GM18505 (cell line): ENCODE measurements around the gene CCNG2.
A peak's percentile ranks its signal among the peaks of the same experiment; 100 is the strongest.
"Not testable (repeated sequence)": the region's sequence is repeated elsewhere in the genome, so short reads cannot be mapped to it uniquely, and the experiment has no call there.

Source experiments
- ATAC-seq: cut with Tn5 transposase; IDR thresholded peaks from one replicate; pipeline ENCODE4 v1.9.1; 2021; ENCODE audit not compliant: unreplicated experiment
- POLR2A ChIP-seq: IDR thresholded peaks from 4 replicates; pipeline ENCODE4 v1.6.1; 2011; ENCODE audit warnings: borderline replicate concordance; ENCODE audit not compliant: insufficient read depth, insufficient read length; ENCODE audit errors: extremely low read depth

CCNG2 gene, protein sequence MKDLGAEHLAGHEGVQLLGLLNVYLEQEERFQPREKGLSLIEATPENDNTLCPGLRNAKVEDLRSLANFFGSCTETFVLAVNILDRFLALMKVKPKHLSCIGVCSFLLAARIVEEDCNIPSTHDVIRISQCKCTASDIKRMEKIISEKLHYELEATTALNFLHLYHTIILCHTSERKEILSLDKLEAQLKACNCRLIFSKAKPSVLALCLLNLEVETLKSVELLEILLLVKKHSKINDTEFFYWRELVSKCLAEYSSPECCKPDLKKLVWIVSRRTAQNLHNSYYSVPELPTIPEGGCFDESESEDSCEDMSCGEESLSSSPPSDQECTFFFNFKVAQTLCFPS

DNA sequence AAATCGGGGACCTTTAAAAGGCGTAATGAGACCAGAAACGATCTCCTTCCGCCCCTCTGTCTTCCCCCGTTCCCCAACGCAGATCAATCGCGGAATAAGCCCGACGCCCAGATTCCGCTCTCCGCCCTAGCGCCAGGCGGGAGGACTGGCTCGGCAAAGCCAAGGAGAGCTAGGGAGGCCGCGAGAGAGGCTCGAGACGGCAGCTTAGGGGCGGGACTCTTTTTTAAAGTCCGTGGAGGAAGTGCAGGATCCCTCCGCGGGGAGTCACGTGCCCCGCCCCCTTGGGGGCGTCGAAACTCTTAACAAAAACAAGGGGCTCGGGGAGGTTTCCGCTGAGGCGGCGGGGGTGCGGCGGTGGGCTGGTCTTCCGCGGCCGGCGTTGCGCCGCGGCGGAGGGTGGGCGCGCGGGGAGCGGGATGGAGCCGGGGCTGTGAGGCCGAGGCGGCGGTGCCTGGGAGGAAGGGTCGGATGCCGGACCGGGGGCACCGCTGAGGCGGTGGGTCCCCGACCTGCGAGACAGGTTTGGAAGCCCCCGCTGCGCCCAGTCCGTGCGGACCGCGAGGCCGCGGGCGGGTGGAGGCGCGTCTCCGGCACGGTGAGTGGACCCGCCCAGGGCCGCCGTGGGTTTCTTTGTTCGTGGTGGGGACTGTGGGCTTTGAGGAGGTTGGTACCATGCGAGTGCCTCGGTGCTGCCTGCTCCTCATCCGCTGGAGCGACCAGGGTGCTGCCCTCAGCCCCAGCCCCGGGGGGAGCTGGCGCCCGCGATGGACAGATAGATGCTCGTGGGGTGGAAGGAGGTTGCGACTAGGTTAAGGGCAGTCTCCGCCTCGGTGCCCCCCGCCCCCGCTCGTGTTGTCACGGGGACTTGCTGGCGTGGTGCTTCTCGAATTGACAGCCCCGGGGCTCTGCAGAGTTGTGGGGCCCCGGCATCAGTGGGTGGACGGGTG, at the start of gene CCNG2:
CCNG2 (plus strand) TSS at position 296 of the 947 bp plus-strand sequence. CDS start 1,326 bp downstream, outside the sequence.
- TF ChIP-seq POLR2A: peak; percentile 77
- ATAC-seq: peak; percentile 24

DNA sequence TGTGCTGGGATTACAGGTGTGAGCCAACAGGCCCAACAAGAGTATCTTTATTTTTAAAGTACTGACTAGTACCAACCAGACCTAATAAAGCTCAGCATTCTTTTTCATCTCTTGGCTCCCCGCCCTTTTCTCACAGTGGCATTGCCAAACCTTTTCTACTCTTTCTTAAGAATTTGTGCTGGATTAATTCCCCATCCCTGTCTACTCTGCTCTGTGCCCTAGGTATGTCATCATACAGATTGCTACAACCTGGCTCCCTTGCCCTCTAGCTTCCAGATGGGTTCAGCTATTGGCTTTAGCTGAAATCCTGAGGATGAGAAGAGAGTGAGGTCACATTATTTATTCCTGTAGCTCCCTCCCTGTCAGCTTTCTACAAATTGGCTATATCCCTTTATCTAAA, 46.3 kb upstream of the CCNG2 start:
- ATAC-seq: no peak

DNA sequence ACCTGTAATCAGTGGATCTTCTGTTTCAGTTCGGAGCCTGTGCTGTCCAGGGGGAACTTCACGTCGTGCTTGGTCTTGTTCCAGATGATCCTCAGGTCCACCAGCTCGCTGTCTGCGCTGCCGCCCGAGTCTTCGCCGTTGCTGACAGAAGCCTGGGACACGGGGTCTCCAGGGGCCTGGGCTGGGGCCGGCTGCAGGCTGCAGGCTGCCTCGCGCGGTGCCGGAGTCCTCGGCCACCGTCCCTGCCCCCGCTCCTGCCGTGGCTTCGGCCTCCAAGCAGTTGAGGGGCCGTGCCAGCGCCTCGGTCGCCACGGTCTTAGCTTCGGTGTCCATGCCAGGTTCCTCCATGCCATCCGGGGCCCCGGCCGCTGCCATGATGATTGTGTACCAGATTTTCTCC, 43.9 kb upstream of the CCNG2 start:
- TF ChIP-seq POLR2A: no peak
- no peak for ATAC-seq

More for the DNA sequence above, 46.3 kb upstream of the CCNG2 start:
- TF ChIP-seq POLR2A: no peak

DNA sequence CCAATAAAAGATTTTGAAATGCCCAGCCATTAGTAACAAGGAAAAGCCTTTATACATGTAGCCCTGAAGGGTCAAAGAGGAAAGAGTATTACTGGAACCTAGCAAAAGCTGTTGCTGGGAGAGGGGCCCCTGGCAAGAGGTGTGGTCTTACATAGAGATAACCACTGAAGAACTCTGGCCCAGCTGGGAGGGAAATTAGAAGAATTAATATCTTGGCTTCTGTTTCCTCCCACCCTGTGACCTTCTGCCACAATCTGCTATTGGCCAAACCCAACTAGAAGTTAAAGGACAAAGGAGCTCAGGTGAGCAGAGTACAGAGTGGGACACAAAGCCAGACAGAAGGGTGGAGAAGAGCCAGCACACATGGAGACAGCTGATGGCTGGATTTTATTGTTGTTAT, 39.3 kb upstream of the CCNG2 start:
- TF ChIP-seq POLR2A: no peak
- no peak for ATAC-seq

DNA sequence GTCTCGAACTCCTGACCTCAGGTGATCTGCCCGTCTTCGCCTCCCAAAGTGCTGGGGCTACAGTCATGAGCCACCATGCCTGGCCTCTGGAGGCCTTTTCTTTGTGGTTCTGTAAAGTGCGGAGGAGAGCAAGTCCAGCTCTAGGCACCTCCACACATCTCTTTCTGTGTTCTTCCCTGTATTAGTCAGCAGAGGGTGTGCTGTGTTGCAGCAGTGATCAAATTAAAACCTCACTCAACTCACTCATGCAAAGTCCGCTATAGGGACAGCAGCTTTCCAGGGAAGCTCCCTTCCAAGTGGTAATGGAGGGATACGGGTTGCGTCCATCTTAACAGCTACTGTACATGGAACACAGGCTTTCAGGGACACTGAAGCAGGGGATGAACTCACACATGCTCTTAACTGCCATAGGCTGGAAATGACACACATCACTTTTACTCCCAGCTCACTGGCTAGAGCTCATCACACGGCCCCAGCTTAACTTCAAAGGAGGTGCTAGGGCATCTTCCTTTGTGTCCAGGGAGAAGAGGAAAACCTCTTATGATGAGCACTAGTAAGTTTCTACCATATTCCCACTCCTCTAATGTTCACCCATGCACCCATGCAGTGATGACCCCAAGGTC, 36.0 kb upstream of the CCNG2 start:
- TF ChIP-seq POLR2A: no peak
- no peak for ATAC-seq

DNA sequence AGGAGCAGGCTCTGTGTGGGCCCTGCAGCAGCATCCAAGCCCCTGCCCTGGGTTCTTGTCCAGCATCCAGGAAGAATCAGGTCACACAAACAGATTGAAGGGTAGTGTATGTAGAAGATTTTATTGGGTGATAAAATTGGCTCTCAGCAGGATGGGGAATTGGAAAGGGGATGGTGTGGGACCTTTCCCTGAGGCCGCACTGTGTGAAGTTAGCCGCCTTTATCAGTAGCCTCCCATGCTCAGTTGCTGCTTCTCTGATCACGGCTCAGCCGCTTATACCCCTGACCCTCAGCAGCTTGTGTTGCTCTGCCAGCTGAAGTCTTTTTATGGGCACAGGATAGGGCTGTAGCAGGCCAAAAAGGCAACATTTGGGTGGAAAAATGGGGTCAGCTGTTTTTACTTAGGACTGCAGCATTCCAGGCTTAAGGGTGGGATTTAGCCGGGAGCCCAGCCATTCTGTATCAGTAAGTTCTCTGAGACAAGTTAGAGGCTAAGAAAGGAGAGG, 35.2 kb upstream of the CCNG2 start:
- no peak for ATAC-seq

DNA sequence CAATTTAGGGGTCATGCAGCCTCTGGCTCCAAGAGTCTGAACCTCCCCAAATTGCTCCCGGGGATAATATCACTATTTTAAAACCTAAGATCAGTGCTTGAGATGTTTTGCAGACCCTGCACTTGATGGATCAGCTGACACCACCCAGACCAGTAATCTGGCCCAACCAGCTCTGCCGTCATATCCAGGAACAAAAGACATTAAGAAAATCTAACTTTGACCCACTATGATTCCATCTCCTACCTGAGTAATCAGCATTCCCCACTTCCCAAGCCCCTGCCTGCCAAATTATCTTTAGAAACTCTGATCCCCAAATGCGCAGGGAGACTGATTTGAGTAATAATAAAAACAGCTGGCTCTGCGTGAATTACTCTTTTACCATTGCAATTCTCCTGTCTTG, 34.4 kb upstream of the CCNG2 start:
- TF ChIP-seq POLR2A: no peak
- ATAC-seq: no peak

More for the DNA sequence above, 35.2 kb upstream of the CCNG2 start:
- TF ChIP-seq POLR2A: no peak

DNA sequence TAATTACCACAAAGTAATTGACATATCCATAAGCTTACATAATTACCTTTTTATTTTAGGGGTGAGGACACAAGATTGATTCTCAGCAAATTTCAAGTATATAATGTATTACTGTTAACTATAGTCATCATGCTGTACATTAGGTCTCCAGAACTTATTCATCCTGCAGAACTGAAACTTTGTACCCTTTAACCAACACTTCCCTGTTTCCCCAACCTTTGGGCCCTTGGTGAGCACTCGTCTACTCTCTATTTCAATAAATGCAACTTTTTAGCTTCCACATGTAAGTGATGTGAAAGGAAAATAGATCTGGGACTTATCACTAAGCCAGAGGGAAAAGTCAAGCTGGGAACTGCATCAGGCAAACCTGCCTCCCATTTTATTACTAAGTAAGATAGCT, 33.6 kb upstream of the CCNG2 start:
- TF ChIP-seq POLR2A: no peak
- ATAC-seq: no peak

DNA sequence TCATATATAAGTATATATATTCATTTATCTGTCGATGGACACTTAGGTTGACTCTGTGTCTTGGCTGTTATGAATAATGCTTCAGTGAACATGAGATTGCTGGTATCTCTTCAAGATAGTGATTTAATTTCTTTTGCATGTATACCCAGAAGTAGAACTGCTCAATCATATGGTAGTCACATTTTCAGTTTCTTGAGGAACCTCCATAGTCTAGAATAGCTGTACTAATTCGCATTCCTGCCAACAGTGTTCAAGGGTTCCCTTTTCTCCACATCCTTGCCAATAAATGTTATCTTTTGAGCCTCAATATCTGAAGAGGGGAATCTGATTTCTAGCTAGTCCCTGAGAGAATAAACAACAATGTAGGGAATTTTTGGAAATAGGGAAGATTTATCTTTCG, 32.4 kb upstream of the CCNG2 start:
- TF ChIP-seq POLR2A: no peak
- no peak for ATAC-seq

DNA sequence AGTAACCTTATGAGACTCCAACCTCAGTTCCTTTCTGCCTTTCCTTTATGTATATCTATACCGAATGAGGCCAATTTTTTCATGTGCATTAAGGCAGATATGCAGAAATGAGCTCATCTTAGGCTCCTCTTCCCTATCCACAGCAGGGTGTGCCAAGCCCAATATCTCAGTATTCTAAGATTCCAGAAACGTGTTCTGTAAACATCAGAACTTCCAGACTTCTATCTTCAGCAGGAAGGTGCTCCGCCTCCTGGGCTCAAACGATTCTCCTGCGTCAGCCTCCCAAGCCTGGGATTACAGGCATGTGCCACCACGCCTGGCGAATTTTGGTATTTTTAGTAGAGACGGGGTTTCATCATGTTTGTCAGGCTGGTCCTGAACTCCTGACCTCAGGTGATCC, 31.0 kb upstream of the CCNG2 start:
- no peak for ATAC-seq
- TF ChIP-seq POLR2A: no peak

DNA sequence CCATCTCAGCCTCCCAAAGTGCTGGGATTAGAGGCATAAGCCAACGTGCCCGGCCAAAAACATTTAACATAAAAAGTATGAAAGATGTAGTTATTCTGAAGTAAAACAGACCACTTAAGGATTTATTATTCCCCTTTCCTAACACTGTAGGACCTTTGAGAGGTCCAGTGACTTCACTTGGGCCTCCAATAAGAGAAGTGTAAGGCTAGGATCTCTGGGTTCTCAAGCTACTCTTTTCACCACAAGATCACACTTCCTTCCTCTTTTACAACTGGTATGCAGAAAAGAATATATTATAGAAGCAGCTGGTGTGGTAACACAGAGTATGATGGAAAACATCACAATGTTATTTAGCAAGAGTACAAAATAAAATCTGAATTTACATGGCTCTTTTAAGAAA, 30.2 kb upstream of the CCNG2 start:
- no peak for TF ChIP-seq POLR2A
- ATAC-seq: peak; percentile 83

DNA sequence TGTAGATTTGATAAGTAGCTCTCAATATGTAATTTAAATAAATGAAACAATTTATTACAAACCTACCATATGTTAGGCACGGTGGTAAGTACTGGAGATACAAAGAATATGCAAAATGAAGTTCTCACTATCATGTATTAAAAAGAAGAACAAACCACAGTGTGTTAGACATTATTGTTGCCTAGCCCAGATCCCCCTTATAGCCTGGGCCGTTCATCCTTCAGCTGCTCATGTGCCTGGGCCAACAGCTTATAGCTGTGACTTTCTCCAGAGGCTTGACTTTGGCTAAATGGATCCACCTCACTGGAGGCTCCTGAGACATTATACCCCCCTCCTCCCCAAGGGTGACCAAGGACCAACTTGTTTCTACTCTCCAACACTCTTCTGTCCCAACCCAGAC, 29.8 kb upstream of the CCNG2 start:
- ATAC-seq: peak; percentile 37
- no peak for TF ChIP-seq POLR2A

DNA sequence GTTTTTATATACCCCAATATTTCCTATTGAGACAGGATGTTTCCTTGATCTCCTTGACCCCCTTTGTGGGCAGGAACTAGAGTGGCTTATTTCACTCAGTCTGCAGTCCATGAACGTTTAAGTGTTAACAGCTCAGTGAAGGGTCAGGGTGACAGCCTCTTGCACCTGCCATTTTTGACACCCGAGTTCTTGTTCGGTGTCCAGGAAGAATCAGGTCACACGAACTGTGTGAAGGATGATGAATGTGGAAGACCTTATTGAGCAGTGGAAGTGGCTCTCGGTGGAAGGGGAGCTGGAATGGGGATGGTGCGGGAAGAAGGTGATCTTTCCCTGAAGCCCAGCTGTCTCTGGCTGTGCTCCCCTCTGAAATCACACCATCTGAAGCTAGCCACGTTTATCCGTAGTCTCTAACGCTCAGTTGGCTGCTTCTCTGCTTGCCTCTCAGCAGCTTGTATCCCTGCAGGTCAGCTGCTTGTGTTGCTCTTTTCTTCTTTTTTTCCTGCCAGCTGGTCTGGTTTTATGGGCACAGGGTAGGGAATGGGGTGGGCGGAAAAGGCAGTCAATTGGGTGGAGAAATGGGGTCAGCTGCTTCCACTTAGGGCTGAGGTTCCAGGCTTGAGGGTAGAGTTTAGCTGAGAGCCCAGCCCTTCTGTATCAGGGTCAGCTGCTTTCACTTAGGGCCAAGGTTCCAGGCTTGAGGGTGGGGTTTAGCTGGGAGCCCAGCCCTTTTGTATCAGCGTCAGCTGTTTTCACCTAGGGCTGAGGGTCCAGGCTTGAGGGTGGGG, 29.0 kb upstream of the CCNG2 start:
- no peak for TF ChIP-seq POLR2A
- no peak for ATAC-seq

DNA sequence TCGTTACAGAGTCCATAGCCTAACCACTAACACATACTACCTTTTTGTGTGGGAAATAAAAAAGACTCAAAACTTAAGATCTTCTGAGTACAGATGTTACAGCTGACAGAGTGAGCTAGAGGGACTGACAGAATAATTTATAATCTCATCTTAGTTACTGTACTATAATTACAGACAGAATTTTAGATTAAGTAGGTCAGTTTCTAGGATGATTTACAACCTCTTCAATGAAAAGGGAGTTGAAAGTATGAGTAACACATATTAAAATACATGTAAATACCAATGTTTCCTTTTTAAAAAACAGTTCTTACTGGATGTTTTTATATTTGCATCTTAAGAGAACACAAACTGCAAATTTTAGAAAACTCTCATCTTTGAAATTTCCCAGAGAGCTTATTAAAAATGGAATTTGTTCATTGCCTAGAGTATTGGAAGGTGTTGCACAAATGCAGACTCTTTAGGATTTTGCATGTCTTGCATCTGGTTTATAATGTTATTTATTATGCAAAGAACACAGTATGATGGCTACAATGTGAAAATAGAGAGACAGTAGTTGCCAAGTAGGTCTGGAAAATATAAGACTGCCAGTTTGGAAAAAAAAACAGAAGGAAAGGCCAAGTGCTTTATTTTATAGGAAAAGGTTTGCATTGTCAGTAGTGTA, 24.2 kb upstream of the CCNG2 start:
- TF ChIP-seq POLR2A: no peak
- no peak for ATAC-seq

DNA sequence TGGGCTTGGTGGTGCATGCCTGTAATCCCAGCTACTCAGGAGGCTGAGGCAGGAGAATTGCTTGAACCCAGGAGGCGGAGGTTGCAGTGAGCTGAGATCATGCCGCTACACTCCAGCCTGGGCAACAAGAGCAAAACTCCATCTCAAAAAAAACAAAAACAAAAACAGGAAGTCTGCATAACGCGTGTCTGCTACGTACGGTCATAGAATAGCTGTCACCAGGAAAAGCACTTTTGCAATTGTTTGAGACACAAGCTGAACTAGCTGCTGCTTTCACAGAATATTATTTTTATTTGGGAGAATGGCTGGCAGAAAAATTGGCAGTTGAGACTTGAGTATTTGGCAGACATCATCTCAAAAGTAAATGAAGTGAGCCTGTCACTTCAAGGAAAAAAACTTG, 19.6 kb upstream of the CCNG2 start:
- ATAC-seq: not testable (repeated sequence)
